GM23338 (cell line): Measurements from ENCODE around the gene GJC1. TPM values are rescaled to one million over a fixed set of nuclear protein-coding genes. Genes with fewer than 3 reads are reported as not detected.

Experiments
- ATAC-seq: fragments of 200-7000 bp; cut with Tn5 transposase; 3 replicates; pipeline ENCODE4 v1.9.1; 2020
- DNase-seq: peaks from one replicate; pipeline ENCODE4 v3.0.0-alpha.2; 2015; ENCODE audit warnings: low spot score
- H2AFZ ChIP-seq: fragments of 200-600 bp; sonication (generic); 2 replicates; pipeline ENCODE4 v1.8.0; 2016; ENCODE audit warnings: antibody characterized with exemption, mild to moderate bottlenecking, moderate library complexity
- H3F3A ChIP-seq: fragments of 200-600 bp; sonication (generic); replicated peaks from 2 replicates; pipeline ENCODE4 v1.8.0; 2017; ENCODE audit warnings: antibody characterized with exemption, mixed run types, low read depth
- H3K27ac ChIP-seq: fragments of 200-600 bp; sonication (generic); 2 replicates; pipeline ENCODE4 v1.6.1; 2016; ENCODE audit warnings: low read depth
- H3K27me3 ChIP-seq: fragments of 200-600 bp; sonication (generic); 2 replicates; pipeline ENCODE4 v1.8.0; 2016; ENCODE audit warnings: mild to moderate bottlenecking, mixed run types, moderate library complexity; ENCODE audit not compliant: insufficient read depth
- H3K36me3 ChIP-seq: fragments of 200-600 bp; sonication (generic); 2 replicates; pipeline ENCODE4 v1.8.0; 2016; ENCODE audit warnings: mild to moderate bottlenecking; ENCODE audit not compliant: insufficient read depth
- H3K4me1 ChIP-seq: fragments of 200-600 bp; sonication (generic); 2 replicates; pipeline ENCODE4 v1.8.0; 2016; ENCODE audit warnings: mild to moderate bottlenecking, moderate library complexity; ENCODE audit not compliant: insufficient read depth
- H3K4me2 ChIP-seq: fragments of 200-600 bp; sonication (generic); 2 replicates; pipeline ENCODE4 v1.7.1; 2017; ENCODE audit warnings: mixed run types
- H3K4me3 ChIP-seq: fragments of 200-600 bp; sonication (generic); 2 replicates; pipeline ENCODE4 v1.6.1; 2016; ENCODE audit warnings: mixed run types
- H3K79me2 ChIP-seq: fragments of 200-600 bp; sonication (generic); replicated peaks from 2 replicates; pipeline ENCODE4 v1.8.0; 2017; ENCODE audit warnings: mild to moderate bottlenecking; ENCODE audit not compliant: insufficient read depth
- H3K9me2 ChIP-seq: fragments of 200-600 bp; sonication (generic); 2 replicates; pipeline ENCODE4 v1.8.0; 2017; ENCODE audit not compliant: insufficient read depth
- H4K20me1 ChIP-seq: fragments of 200-600 bp; sonication (generic); replicated peaks from 2 replicates; pipeline ENCODE4 v1.8.0; 2017; ENCODE audit warnings: mild to moderate bottlenecking; ENCODE audit not compliant: insufficient read depth
- H3K27ac Mint-ChIP-seq: 2 replicates; pipeline ENCODE4 v1.8.0; 2020; ENCODE audit warnings: inconsistent platforms, mild to moderate bottlenecking, moderate library complexity, mixed read lengths
- H3K27me3 Mint-ChIP-seq: 3 replicates; pipeline ENCODE4 v1.8.0; 2022; ENCODE audit warnings: low read depth, mild to moderate bottlenecking, moderate library complexity, mixed read lengths, inconsistent platforms; ENCODE audit not compliant: insufficient read depth, poor library complexity
- H3K36me3 Mint-ChIP-seq: 3 replicates; pipeline ENCODE4 v1.8.0; 2021; ENCODE audit warnings: low read depth, mild to moderate bottlenecking, inconsistent platforms, moderate library complexity, mixed read lengths
- H3K4me1 Mint-ChIP-seq: 3 replicates; pipeline ENCODE4 v1.8.0; 2020; ENCODE audit warnings: mild to moderate bottlenecking, inconsistent platforms, mixed read lengths
- H3K4me3 Mint-ChIP-seq: 3 replicates; pipeline ENCODE4 v1.8.0; 2021; ENCODE audit warnings: moderate library complexity, mild to moderate bottlenecking, inconsistent platforms, mixed read lengths
- H3K9me3 Mint-ChIP-seq: 3 replicates; pipeline ENCODE4 v1.8.0; 2020; ENCODE audit warnings: moderate library complexity, mild to moderate bottlenecking, inconsistent platforms, mixed read lengths
- CREB1 ChIP-seq: fragments of 250-450 bp; sonication (Bioruptor Pico); IDR thresholded peaks from 2 replicates; pipeline ENCODE4 v1.5.0; 2020; ENCODE audit warnings: low read depth, mild to moderate bottlenecking, moderate library complexity
- EZH2 ChIP-seq: fragments of 200-600 bp; sonication (generic); IDR thresholded peaks from one replicate; pipeline ENCODE4 v1.8.0; 2017; ENCODE audit warnings: antibody characterized with exemption, mild to moderate bottlenecking, low read depth; ENCODE audit not compliant: unreplicated experiment
- EZH2phosphoT487 ChIP-seq: fragments of 200-600 bp; sonication (generic); IDR thresholded peaks from one replicate; pipeline ENCODE4 v1.8.1; 2018; ENCODE audit warnings: antibody characterized with exemption; ENCODE audit not compliant: unreplicated experiment
- JUNB ChIP-seq: IDR thresholded peaks from one replicate; pipeline ENCODE4 v1.6.1; 2016; ENCODE audit warnings: antibody characterized with exemption; ENCODE audit not compliant: unreplicated experiment
- NANOG ChIP-seq: IDR thresholded peaks from 2 replicates; pipeline ENCODE4 v1.6.1; 2016; ENCODE audit warnings: antibody characterized with exemption, borderline replicate concordance
- ZNF114 ChIP-seq: fragments of 250-450 bp; sonication (Bioruptor Pico); IDR thresholded peaks from 2 replicates; pipeline ENCODE4 v1.5.0; 2020; ENCODE audit warnings: mild to moderate bottlenecking, moderate library complexity
- ZNF331 ChIP-seq: fragments of 250-450 bp; sonication (Bioruptor Pico); IDR thresholded peaks from 2 replicates; pipeline ENCODE4 v1.5.0; 2020; ENCODE audit warnings: low read depth, mild to moderate bottlenecking, moderate library complexity
- polyA plus RNA-seq: library from polyadenylated mRNA; unstranded; fragments of >200 nt; fragmentation: Nextera tagmentation; extraction: Ambion mirVana; gene quantifications from 2 replicates; pipeline ENCODE4 v1.2.1, GENCODE V29; 2016
- total RNA-seq: library from RNA; depleted of rRNA; stranded (reverse); fragments of >200 nt; shearing (Covaris generic); gene quantifications from 2 replicates; pipeline ENCODE4 v1.2.3, GENCODE V29; 2014
- TF ChIP-seq, protein P1 (sequence below), 2 experiments: fragments of 200-600 bp in 1 of 2; sonication (generic) in 1 of 2; conservative IDR thresholded peaks; 2 replicates each; pipeline versions ENCODE4 v1.5.1 to v1.6.1; 2016 to 2017; ENCODE audit warnings: antibody characterized with exemption in 2 of 2, low read depth in 2 of 2, mild to moderate bottlenecking in 2 of 2, moderate library complexity in 1 of 2
- TF ChIP-seq, protein P2 (sequence below): fragments of 250-450 bp; sonication (Bioruptor Pico); IDR thresholded peaks from 2 replicates; pipeline ENCODE4 v1.5.0; 2020; ENCODE audit warnings: mild to moderate bottlenecking, moderate library complexity

Gene GJC1
- total and polyA plus RNA-seq, 2 experiments from 2014 or later = 34.7 to 99.2 TPM

- peaks cover 66% of the 10 kb centered on the region for H3K36me3 ChIP-seq
These were observed 42.2 kb upstream of the GJC1 start for GRCh38 chr17:44872131-44872768.

GRCh38 chr17:44871556-44871955 lies 41.5 kb upstream of the GJC1 start:
- Histone ChIP-seq H3K27me3 (no peaks in the 10 kb centered on the region), H3K36me3 (peaks cover 60% of the 10 kb centered on the region), H3K79me2 (no peaks in the 10 kb centered on the region), H3K4me3 (no peak overlapping the region), H3F3A (peaks cover 10% of the 10 kb centered on the region), H2AFZ (no peak overlapping the region), H3K4me2 (no peak overlapping the region), H3K4me1 (no peaks in the 10 kb centered on the region), H3K27ac (no peak overlapping the region), H3K9me2 (no peaks in the 10 kb centered on the region), H4K20me1 (no peaks in the 10 kb centered on the region; the same call in none of the 2 replicates)
- ATAC-seq = no peak
- no peak for DNase-seq
- Mint-ChIP-seq H3K9me3 (no peaks in the 10 kb centered on the region), H3K27ac (no peak overlapping the region), H3K27me3 (no peaks in the 10 kb centered on the region), H3K36me3 (peaks cover 63% of the 10 kb centered on the region), H3K4me3 (no peak overlapping the region), H3K4me1 (no peaks in the 10 kb centered on the region)
- no peak for TF ChIP-seq EZH2phosphoT487
- TF ChIP-seq, protein P1, sequence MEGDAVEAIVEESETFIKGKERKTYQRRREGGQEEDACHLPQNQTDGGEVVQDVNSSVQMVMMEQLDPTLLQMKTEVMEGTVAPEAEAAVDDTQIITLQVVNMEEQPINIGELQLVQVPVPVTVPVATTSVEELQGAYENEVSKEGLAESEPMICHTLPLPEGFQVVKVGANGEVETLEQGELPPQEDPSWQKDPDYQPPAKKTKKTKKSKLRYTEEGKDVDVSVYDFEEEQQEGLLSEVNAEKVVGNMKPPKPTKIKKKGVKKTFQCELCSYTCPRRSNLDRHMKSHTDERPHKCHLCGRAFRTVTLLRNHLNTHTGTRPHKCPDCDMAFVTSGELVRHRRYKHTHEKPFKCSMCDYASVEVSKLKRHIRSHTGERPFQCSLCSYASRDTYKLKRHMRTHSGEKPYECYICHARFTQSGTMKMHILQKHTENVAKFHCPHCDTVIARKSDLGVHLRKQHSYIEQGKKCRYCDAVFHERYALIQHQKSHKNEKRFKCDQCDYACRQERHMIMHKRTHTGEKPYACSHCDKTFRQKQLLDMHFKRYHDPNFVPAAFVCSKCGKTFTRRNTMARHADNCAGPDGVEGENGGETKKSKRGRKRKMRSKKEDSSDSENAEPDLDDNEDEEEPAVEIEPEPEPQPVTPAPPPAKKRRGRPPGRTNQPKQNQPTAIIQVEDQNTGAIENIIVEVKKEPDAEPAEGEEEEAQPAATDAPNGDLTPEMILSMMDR (conservative IDR thresholded peaks at IDR 0.05; ENCODE audit: low read depth in 2 of 2) = no peak
- TF ChIP-seq, protein P2, sequence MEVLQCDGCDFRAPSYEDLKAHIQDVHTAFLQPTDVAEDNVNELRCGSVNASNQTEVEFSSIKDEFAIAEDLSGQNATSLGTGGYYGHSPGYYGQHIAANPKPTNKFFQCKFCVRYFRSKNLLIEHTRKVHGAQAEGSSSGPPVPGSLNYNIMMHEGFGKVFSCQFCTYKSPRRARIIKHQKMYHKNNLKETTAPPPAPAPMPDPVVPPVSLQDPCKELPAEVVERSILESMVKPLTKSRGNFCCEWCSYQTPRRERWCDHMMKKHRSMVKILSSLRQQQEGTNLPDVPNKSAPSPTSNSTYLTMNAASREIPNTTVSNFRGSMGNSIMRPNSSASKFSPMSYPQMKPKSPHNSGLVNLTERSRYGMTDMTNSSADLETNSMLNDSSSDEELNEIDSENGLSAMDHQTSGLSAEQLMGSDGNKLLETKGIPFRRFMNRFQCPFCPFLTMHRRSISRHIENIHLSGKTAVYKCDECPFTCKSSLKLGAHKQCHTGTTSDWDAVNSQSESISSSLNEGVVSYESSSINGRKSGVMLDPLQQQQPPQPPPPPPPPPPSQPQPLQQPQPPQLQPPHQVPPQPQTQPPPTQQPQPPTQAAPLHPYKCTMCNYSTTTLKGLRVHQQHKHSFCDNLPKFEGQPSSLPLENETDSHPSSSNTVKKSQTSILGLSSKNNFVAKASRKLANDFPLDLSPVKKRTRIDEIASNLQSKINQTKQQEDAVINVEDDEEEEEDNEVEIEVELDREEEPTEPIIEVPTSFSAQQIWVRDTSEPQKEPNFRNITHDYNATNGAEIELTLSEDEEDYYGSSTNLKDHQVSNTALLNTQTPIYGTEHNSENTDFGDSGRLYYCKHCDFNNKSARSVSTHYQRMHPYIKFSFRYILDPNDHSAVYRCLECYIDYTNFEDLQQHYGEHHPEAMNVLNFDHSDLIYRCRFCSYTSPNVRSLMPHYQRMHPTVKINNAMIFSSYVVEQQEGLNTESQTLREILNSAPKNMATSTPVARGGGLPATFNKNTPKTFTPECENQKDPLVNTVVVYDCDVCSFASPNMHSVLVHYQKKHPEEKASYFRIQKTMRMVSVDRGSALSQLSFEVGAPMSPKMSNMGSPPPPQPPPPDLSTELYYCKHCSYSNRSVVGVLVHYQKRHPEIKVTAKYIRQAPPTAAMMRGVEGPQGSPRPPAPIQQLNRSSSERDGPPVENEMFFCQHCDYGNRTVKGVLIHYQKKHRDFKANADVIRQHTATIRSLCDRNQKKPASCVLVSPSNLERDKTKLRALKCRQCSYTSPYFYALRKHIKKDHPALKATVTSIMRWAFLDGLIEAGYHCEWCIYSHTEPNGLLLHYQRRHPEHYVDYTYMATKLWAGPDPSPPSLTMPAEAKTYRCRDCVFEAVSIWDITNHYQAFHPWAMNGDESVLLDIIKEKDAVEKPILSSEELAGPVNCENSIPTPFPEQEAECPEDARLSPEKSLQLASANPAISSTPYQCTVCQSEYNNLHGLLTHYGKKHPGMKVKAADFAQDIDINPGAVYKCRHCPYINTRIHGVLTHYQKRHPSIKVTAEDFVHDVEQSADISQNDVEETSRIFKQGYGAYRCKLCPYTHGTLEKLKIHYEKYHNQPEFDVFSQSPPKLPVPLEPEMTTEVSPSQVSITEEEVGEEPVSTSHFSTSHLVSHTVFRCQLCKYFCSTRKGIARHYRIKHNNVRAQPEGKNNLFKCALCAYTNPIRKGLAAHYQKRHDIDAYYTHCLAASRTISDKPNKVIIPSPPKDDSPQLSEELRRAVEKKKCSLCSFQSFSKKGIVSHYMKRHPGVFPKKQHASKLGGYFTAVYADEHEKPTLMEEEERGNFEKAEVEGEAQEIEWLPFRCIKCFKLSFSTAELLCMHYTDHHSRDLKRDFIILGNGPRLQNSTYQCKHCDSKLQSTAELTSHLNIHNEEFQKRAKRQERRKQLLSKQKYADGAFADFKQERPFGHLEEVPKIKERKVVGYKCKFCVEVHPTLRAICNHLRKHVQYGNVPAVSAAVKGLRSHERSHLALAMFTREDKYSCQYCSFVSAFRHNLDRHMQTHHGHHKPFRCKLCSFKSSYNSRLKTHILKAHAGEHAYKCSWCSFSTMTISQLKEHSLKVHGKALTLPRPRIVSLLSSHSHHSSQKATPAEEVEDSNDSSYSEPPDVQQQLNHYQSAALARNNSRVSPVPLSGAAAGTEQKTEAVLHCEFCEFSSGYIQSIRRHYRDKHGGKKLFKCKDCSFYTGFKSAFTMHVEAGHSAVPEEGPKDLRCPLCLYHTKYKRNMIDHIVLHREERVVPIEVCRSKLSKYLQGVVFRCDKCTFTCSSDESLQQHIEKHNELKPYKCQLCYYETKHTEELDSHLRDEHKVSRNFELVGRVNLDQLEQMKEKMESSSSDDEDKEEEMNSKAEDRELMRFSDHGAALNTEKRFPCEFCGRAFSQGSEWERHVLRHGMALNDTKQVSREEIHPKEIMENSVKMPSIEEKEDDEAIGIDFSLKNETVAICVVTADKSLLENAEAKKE (CRISPR knock-in tag) = no peak
- no peak for TF ChIP-seq EZH2
- TF ChIP-seq CREB1 (CRISPR knock-in tag) = no peak
- no peak for TF ChIP-seq JUNB
- TF ChIP-seq ZNF331 (CRISPR knock-in tag) = no peak

More at GRCh38 chr17:44872131-44872768, 42.2 kb upstream of the GJC1 start:
- Histone ChIP-seq H3K4me3 (no peak overlapping the region), H2AFZ (no peak overlapping the region), H3K79me2 (no peaks in the 10 kb centered on the region), H3K27me3 (no peaks in the 10 kb centered on the region), H3K4me1 (no peaks in the 10 kb centered on the region), H4K20me1 (peaks cover 5% of the 10 kb centered on the region), H3K4me2 (no peak overlapping the region), H3K27ac (no peak overlapping the region), H3F3A (peaks cover 6% of the 10 kb centered on the region), H3K9me2 (no peaks in the 10 kb centered on the region)
- Mint-ChIP-seq H3K4me1 (no peaks in the 10 kb centered on the region), H3K9me3 (no peaks in the 10 kb centered on the region), H3K4me3 (no peak overlapping the region), H3K27me3 (no peaks in the 10 kb centered on the region), H3K27ac (no peak overlapping the region), H3K36me3 (peaks cover 69% of the 10 kb centered on the region)
- TF ChIP-seq, protein P1 (conservative IDR thresholded peaks at IDR 0.05; ENCODE audit: low read depth in 2 of 2) = no peak
- TF ChIP-seq ZNF331 (CRISPR knock-in tag) (no peak), EZH2phosphoT487 (no peak), JUNB (no peak), ZNF114 (CRISPR knock-in tag) (no peak), NANOG (no peak), EZH2 (no peak)
- DNase-seq (no peak), ATAC-seq (no peak)
